CD14-positive monocyte (primary cell): Measurements from ENCODE around the gene EMID1. TPM values are rescaled to one million over a fixed set of nuclear protein-coding genes. Genes with fewer than 3 reads are reported as not detected.

Experiments
- DNase-seq, 3 donors: peaks; one replicate each; pipeline ENCODE4 v3.0.0-alpha.2; 2011 to 2022
- H2AFZ ChIP-seq: 2 replicates; pipeline ENCODE4 v1.6.0; 2012; ENCODE audit warnings: mild to moderate bottlenecking, low read depth, low read length, inconsistent platforms; ENCODE audit not compliant: insufficient read depth, poor library complexity, severe bottlenecking
- H3K27ac ChIP-seq, 2 donors: 1 replicate in 1 of 2; 2 replicates in 1 of 2; pipeline ENCODE4 v1.5.1; 2012 to 2013; ENCODE audit warnings: low read length in 2 of 2, control low read depth in 1 of 2, inconsistent platforms in 1 of 2, low read depth in 1 of 2, mild to moderate bottlenecking in 1 of 2
- H3K27me3 ChIP-seq, 2 donors: one replicate each; pipeline versions ENCODE4 v1.6.0 to v1.6.1; 2011 to 2013; ENCODE audit warnings: low read length in 2 of 2; ENCODE audit not compliant: control insufficient read depth in 2 of 2, insufficient read depth in 2 of 2
- H3K36me3 ChIP-seq, 2 donors: replicated peaks in 1 of 2; 1 replicate in 1 of 2; 2 replicates in 1 of 2; pipeline versions ENCODE4 v1.5.1 to v1.6.1; 2012 to 2013; ENCODE audit warnings: low read length in 2 of 2, control low read depth in 1 of 2, inconsistent platforms in 1 of 2, mild to moderate bottlenecking in 1 of 2; ENCODE audit not compliant: insufficient read depth in 2 of 2, control insufficient read depth in 1 of 2
- H3K4me1 ChIP-seq, 2 donors: 1 replicate in 1 of 2; 2 replicates in 1 of 2; pipeline versions ENCODE4 v1.5.1 to v1.6.1; 2012 to 2013; ENCODE audit warnings: low read length in 2 of 2, control low read depth in 1 of 2, inconsistent platforms in 1 of 2, mild to moderate bottlenecking in 1 of 2, moderate library complexity in 1 of 2; ENCODE audit not compliant: insufficient read depth in 2 of 2, control insufficient read depth in 1 of 2
- H3K4me2 ChIP-seq: replicated peaks from 2 replicates; pipeline ENCODE3; 2012; ENCODE audit warnings: low read length, moderate library complexity, mild to moderate bottlenecking; ENCODE audit not compliant: poor library complexity, severe bottlenecking; ENCODE audit errors: extremely low read depth
- H3K4me3 ChIP-seq, 3 experiments: fragments of 200-600 bp in 1 of 3; sonication (generic) in 1 of 3; replicated peaks in 1 of 3; 1 replicate in 2 of 3; 2 replicates in 1 of 3; pipeline ENCODE4 v1.5.1; 2011 to 2013; ENCODE audit warnings: low read length in 3 of 3, mild to moderate bottlenecking in 3 of 3, control low read depth in 2 of 3, low read depth in 2 of 3, inconsistent platforms in 1 of 3, moderate library complexity in 1 of 3
- H3K79me2 ChIP-seq: 2 replicates; pipeline ENCODE4 v1.6.0; 2012; ENCODE audit warnings: mild to moderate bottlenecking, control low read depth, inconsistent platforms, low read length, moderate library complexity; ENCODE audit not compliant: insufficient read depth
- H3K9ac ChIP-seq: 2 replicates; pipeline ENCODE4 v1.6.0; 2017; ENCODE audit warnings: low read length, mild to moderate bottlenecking; ENCODE audit not compliant: insufficient read depth, poor library complexity, severe bottlenecking
- H3K9me3 ChIP-seq, 2 donors: replicated peaks in 1 of 2; 1 replicate in 1 of 2; 2 replicates in 1 of 2; pipeline versions ENCODE4 v1.5.1 to v1.6.1; 2012 to 2013; ENCODE audit warnings: low read length in 2 of 2, control low read depth in 1 of 2; ENCODE audit not compliant: control insufficient read depth in 1 of 2, insufficient read depth in 1 of 2
- H4K20me1 ChIP-seq: 2 replicates; pipeline ENCODE4 v1.6.0; 2012; ENCODE audit warnings: mild to moderate bottlenecking, low read length, control low read depth, moderate library complexity; ENCODE audit not compliant: insufficient read depth
- H3K27ac Mint-ChIP-seq, 7 donors: one replicate each; pipeline ENCODE4 v1.8.0; 2020; ENCODE audit warnings: mild to moderate bottlenecking in 7 of 7, mixed read lengths in 7 of 7, moderate library complexity in 6 of 7, inconsistent platforms in 2 of 7
- H3K27me3 Mint-ChIP-seq, 3 donors: one replicate each; pipeline ENCODE4 v1.8.0; 2021 to 2022; ENCODE audit warnings: low read depth in 3 of 3, mild to moderate bottlenecking in 3 of 3, mixed read lengths in 3 of 3, moderate library complexity in 3 of 3, inconsistent platforms in 1 of 3
- H3K36me3 Mint-ChIP-seq, 2 donors: one replicate each; pipeline ENCODE4 v1.8.0; 2020; ENCODE audit warnings: mixed read lengths in 2 of 2, inconsistent platforms in 1 of 2, mild to moderate bottlenecking in 1 of 2
- H3K4me1 Mint-ChIP-seq: one replicate; pipeline ENCODE4 v1.8.0; 2020; ENCODE audit warnings: mild to moderate bottlenecking, mixed read lengths
- H3K4me3 Mint-ChIP-seq, 2 donors: one replicate each; pipeline ENCODE4 v1.8.0; 2020; ENCODE audit warnings: mild to moderate bottlenecking in 2 of 2, mixed read lengths in 2 of 2, moderate library complexity in 1 of 2
- H3K9me3 Mint-ChIP-seq, 7 donors: one replicate each; pipeline ENCODE4 v1.8.0; 2020 to 2022; ENCODE audit warnings: mixed read lengths in 7 of 7, mild to moderate bottlenecking in 6 of 7, moderate library complexity in 6 of 7, inconsistent platforms in 2 of 7
- CTCF ChIP-seq: fragments of 200-600 bp; IDR thresholded peaks from one replicate; pipeline ENCODE4 v1.8.0; 2022; ENCODE audit warnings: antibody characterized with exemption, mild to moderate bottlenecking
- WGBS: methylation state at CpG from one replicate; pipeline ENCODE4 v1.1.5; 2013; ENCODE audit warnings: missing lambda C conversion rate; ENCODE audit not compliant: insufficient coverage; 5-methylcytosine and 5-hydroxymethylcytosine counted together
- intact Hi-C, 2 donors: fragments of 100-400 bp; cut with micrococcal nuclease; formaldehyde crosslinking; loops; one replicate each; pipeline versions ENCODE4 v1.15.0 to v1.15.1; 2023
- polyA plus RNA-seq, 3 donors: library from polyadenylated mRNA; depleted of rRNA in 1 of 3; unstranded in 2 of 3; stranded (reverse) in 1 of 3; fragments of 300-500 nt in 2 of 3; fragments of >200 nt in 1 of 3; fragmentation: Illumina TruSeq in 2 of 3; gene quantifications; 1 replicate in 2 of 3; 2 replicates in 1 of 3; pipeline ENCODE4 v1.2.3, GENCODE V29; 2012 to 2021

EMID1 gene
- polyA plus RNA-seq, 3 donors = not detected

GRCh38 chr22:29158546-29158945 is 47.1 kb upstream of the EMID1 start:
- DNase-seq = no peak
- Histone ChIP-seq H2AFZ (no peak overlapping the region), H3K4me2 (no peak overlapping the region), H3K36me3 (no peaks in the 10 kb centered on the region), H3K27ac (no peak overlapping the region), H3K9ac (no peak overlapping the region), H3K4me1 (peaks cover 6 to 11% of the 10 kb centered on the region in 2 donors), H3K27me3 (no peaks in the 10 kb centered on the region), H3K4me3 (no peak overlapping the region), H4K20me1 (no peaks in the 10 kb centered on the region), H3K79me2 (no peaks in the 10 kb centered on the region), H3K9me3 (no peaks in the 10 kb centered on the region)
- 78% methylated on average over 5 of the region's 5 CpGs for WGBS
- intact Hi-C loops = loop anchor here in 1 of 2 donors (10.0 kb wide), 1 partner anchor 74 kb away; no protein-coding TSS in a partner anchor
- H3K4me1 Mint-ChIP-seq = peaks cover 13% of the 10 kb centered on the region
- H3K27me3 Mint-ChIP-seq = peaks cover 10 to 18% (median 14%) of the 10 kb centered on the region in 3 donors
- H3K27ac Mint-ChIP-seq = no peak overlapping the region
- H3K9me3 Mint-ChIP-seq = peaks cover 0 to 5% (median 0%) of the 10 kb centered on the region in 7 donors
- TF ChIP-seq CTCF = no peak
- H3K36me3 Mint-ChIP-seq = no peaks in the 10 kb centered on the region
- H3K4me3 Mint-ChIP-seq = no peak overlapping the region

- Histone ChIP-seq H3K36me3 (no peaks in the 10 kb centered on the region), H4K20me1 (no peaks in the 10 kb centered on the region), H3K79me2 (no peaks in the 10 kb centered on the region), H3K4me2 (no peak overlapping the region), H3K27ac (no peak overlapping the region), H2AFZ (no peak overlapping the region), H3K9me3 (no peaks in the 10 kb centered on the region), H3K27me3 (peaks cover 0 to 6% of the 10 kb centered on the region in 2 donors), H3K4me1 (peaks cover 10 to 11% of the 10 kb centered on the region in 2 donors), H3K4me3 (no peak overlapping the region), H3K9ac (no peak overlapping the region)
- TF ChIP-seq CTCF = no peak
- H3K4me3 Mint-ChIP-seq = no peak overlapping the region
- intact Hi-C loops = no loop called here
- H3K9me3 Mint-ChIP-seq = peaks cover 0 to 5% (median 0%) of the 10 kb centered on the region in 7 donors
- H3K27me3 Mint-ChIP-seq = peaks cover 22 to 38% (median 31%) of the 10 kb centered on the region in 3 donors
- 98% methylated on average over 9 of the region's 13 CpGs for WGBS
- H3K36me3 Mint-ChIP-seq = no peaks in the 10 kb centered on the region
- no peak for DNase-seq
- no peak overlapping the region for H3K27ac Mint-ChIP-seq
- H3K4me1 Mint-ChIP-seq = peaks cover 15% of the 10 kb centered on the region
Measured at GRCh38 chr22:29163808-29164207, 41.9 kb upstream of the EMID1 start.
